K562 (cell line): ENCODE results near the gene HOXA4.

Experiments
- BHLHE40 ChIP-seq: IDR thresholded peaks from 2 replicates; pipeline ENCODE4 v1.6.1; 2011; ENCODE audit warnings: low read length, improper control_type of control experiment
- BRD4 ChIP-seq: fragments of 200-600 bp; sonication (generic); IDR thresholded peaks from 2 replicates; pipeline ENCODE4 v1.6.1; 2017; ENCODE audit warnings: inconsistent platforms
- ESRRA ChIP-seq: fragments of 450-650 bp; IDR thresholded peaks from 2 replicates; pipeline ENCODE4 v1.6.1; 2014; ENCODE audit warnings: low read depth, mild to moderate bottlenecking, moderate library complexity, borderline replicate concordance
- RAD21 ChIP-seq, 2 experiments: fragments of 250-450 bp in 1 of 2; fragments of 450-650 bp in 1 of 2; sonication (Bioruptor Pico) in 1 of 2; formaldehyde crosslinking in 1 of 2; IDR thresholded peaks in 1 of 2; conservative IDR thresholded peaks in 1 of 2; 2 replicates each; pipeline versions ENCODE4 v1.4.0 to v1.8.0; 2020 to 2022; ENCODE audit warnings: mild to moderate bottlenecking in 2 of 2, moderate library complexity in 1 of 2
- SP2 ChIP-seq: IDR thresholded peaks from 2 replicates; pipeline ENCODE4 v1.6.1; 2011; ENCODE audit warnings: mild to moderate bottlenecking, low read depth, low read length, moderate library complexity; ENCODE audit not compliant: poor library complexity, severe bottlenecking; ENCODE audit errors: extremely low read depth
- SRSF7 ChIP-seq: fragments of 200-400 bp; formaldehyde crosslinking; optimal IDR thresholded peaks from 2 replicates; pipeline ENCODE3; 2017; ENCODE audit warnings: mild to moderate bottlenecking, low read depth, low read length
- ZBTB7A ChIP-seq: IDR thresholded peaks from 2 replicates; pipeline ENCODE4 v1.6.1; 2011; ENCODE audit warnings: low read depth, mild to moderate bottlenecking, low read length, moderate library complexity, borderline replicate concordance; ENCODE audit not compliant: control insufficient read depth
- ZC3H4 ChIP-seq: sonication (generic); formaldehyde crosslinking; IDR thresholded peaks from 2 replicates; pipeline ENCODE4 v1.9.0; 2021; ENCODE audit warnings: missing genetic modification reagents, borderline replicate concordance
- TF ChIP-seq, protein P1 (sequence below): fragments of 450-650 bp; IDR thresholded peaks from 2 replicates; pipeline ENCODE4 v1.6.1; 2018; ENCODE audit warnings: mild to moderate bottlenecking, low read depth; ENCODE audit not compliant: partially characterized antibody
- TF ChIP-seq, protein P2 (sequence below), 3 experiments: IDR thresholded peaks in 2 of 3; conservative IDR thresholded peaks in 1 of 3; 2 replicates each; pipeline ENCODE4 v1.5.1; 2011 to 2012; ENCODE audit warnings: low read length in 3 of 3, mild to moderate bottlenecking in 3 of 3, control low read depth in 2 of 3, improper control_type of control experiment in 1 of 3, inconsistent platforms in 1 of 3, low read depth in 1 of 3, mixed read lengths in 1 of 3, moderate library complexity in 1 of 3; ENCODE audit not compliant: insufficient read depth in 2 of 3

GRCh38 chr7:27172315-27172774 lies 41.8 kb upstream of the HOXA4 start:
- TF ChIP-seq ZC3H4 (CRISPR knock-in tag): no peak
- TF ChIP-seq ZBTB7A: no peak
- no peak for TF ChIP-seq RAD21 (CRISPR knock-in tag; conservative IDR thresholded peaks at IDR 0.05 in 1 of 2, IDR thresholded peaks at IDR 0.05 in 1 of 2)
- TF ChIP-seq ESRRA: no peak
- TF ChIP-seq SP2: no peak
- no peak for TF ChIP-seq BHLHE40
- TF ChIP-seq, protein P1, sequence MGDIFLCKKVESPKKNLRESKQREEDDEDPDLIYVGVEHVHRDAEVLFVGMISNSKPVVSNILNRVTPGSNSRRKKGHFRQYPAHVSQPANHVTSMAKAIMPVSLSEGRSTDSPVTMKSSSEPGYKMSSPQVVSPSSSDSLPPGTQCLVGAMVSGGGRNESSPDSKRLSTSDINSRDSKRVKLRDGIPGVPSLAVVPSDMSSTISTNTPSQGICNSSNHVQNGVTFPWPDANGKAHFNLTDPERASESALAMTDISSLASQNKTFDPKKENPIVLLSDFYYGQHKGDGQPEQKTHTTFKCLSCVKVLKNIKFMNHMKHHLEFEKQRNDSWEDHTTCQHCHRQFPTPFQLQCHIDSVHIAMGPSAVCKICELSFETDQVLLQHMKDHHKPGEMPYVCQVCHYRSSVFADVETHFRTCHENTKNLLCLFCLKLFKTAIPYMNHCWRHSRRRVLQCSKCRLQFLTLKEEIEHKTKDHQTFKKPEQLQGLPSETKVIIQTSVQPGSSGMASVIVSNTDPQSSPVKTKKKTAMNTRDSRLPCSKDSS: no peak
- TF ChIP-seq, protein P2, sequence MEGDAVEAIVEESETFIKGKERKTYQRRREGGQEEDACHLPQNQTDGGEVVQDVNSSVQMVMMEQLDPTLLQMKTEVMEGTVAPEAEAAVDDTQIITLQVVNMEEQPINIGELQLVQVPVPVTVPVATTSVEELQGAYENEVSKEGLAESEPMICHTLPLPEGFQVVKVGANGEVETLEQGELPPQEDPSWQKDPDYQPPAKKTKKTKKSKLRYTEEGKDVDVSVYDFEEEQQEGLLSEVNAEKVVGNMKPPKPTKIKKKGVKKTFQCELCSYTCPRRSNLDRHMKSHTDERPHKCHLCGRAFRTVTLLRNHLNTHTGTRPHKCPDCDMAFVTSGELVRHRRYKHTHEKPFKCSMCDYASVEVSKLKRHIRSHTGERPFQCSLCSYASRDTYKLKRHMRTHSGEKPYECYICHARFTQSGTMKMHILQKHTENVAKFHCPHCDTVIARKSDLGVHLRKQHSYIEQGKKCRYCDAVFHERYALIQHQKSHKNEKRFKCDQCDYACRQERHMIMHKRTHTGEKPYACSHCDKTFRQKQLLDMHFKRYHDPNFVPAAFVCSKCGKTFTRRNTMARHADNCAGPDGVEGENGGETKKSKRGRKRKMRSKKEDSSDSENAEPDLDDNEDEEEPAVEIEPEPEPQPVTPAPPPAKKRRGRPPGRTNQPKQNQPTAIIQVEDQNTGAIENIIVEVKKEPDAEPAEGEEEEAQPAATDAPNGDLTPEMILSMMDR (IDR thresholded peaks at IDR 0.05 in 2 of 3, conservative IDR thresholded peaks at IDR 0.05 in 1 of 3; ENCODE audit: insufficient read depth in 2 of 3, low read depth in 1 of 3, low read length in 3 of 3): no peak
- no peak for TF ChIP-seq SRSF7
- TF ChIP-seq BRD4: no peak
